ES-I3 (cell line): ENCODE results near the gene PTTG1.

ENCODE experiments used
- H3K36me3 ChIP-seq: 2 replicates; pipeline ENCODE4 v1.6.1; 2013; ENCODE audit warnings: mild to moderate bottlenecking, low read length, control low read depth, moderate library complexity; ENCODE audit not compliant: insufficient read depth
- H3K4me1 ChIP-seq: 2 replicates; pipeline ENCODE4 v1.6.1; 2013; ENCODE audit warnings: mild to moderate bottlenecking, control low read depth, low read length; ENCODE audit not compliant: insufficient read depth
- H3K9ac ChIP-seq: 2 replicates; pipeline ENCODE4 v1.6.1; 2013; ENCODE audit warnings: low read depth, mild to moderate bottlenecking, low read length, moderate library complexity
- H3K9me3 ChIP-seq: 2 replicates; pipeline ENCODE4 v1.6.1; 2013; ENCODE audit warnings: mild to moderate bottlenecking, low read length, moderate library complexity; ENCODE audit not compliant: control insufficient read depth, insufficient read depth

PTTG1 gene

DNA sequence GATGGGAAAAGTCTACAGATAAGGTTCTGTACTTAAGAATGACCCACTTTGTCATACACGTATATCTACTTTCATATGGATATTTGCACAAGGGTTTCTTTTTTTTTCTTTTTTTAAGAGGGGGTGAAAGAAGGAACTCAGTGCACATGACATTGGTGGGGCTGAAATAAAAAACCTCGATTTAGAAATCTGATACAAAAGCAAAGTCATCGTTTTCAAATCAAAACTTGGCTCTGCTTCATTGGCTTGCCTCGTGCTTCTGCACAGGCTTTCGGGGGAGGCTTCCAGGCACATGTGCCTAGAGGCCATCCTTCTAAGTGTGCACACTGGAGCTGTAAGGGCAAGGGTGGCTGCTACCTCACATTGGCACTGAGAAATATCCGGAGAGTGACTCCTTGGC is 31.1 kb downstream of the PTTG1 start:
- Histone ChIP-seq H3K9ac (no peak overlapping the region), H3K36me3 (no peaks in the 10 kb centered on the region), H3K9me3 (no peaks in the 10 kb centered on the region; the same call in 1 of the 2 replicates), H3K4me1 (no peaks in the 10 kb centered on the region)

DNA sequence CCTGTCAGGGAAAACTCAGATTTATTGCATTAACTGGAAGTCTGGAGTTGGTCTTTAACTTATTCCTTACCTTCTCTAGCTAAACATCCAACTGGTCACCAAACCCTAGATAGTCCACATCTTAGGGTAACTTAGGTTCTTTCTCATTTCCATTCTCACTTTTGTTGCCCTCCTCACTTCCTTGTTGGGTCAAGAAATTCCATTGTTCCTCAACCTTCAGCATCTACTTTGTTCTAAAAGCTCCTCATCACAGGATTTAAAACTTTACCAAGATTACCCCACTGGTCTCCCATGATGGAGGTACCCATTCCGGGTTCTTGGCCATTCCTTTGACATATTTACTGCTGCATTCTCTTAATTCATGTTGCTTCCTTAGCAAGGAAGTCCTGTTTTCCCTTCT is 32.1 kb downstream of the PTTG1 start:
- Histone ChIP-seq H3K4me1 (no peaks in the 10 kb centered on the region), H3K36me3 (no peaks in the 10 kb centered on the region), H3K9ac (no peak overlapping the region), H3K9me3 (no peaks in the 10 kb centered on the region; the same call in 1 of the 2 replicates)

DNA sequence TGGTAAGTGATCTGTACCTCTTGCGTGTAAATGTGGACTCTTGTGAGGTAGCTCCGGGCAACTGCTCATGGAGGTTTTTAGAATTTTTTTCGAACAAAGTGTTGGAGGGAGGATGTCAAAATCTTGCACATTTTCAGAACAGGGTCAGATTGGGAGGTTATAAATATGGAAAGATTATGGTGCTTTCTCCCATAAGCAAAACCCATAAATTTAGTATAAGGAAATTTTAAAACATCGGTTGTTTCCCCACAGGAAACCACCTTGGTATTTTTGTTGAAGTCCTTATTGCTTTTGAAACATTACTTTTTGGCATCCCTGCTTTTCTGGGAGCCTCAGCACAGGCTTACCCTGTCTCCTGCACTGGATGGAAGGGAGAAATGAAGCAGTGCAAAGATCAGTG is 33.9 kb downstream of the PTTG1 start:
- Histone ChIP-seq H3K9ac (no peak overlapping the region), H3K36me3 (no peaks in the 10 kb centered on the region), H3K9me3 (peaks cover 2% of the 10 kb centered on the region; the same call in 1 of the 2 replicates), H3K4me1 (no peaks in the 10 kb centered on the region)

GRCh38 chr5:160456480-160457177 is 35.0 kb downstream of the PTTG1 start:
- Histone ChIP-seq H3K9me3 (peaks cover 2% of the 10 kb centered on the region; the same call in 1 of the 2 replicates), H3K4me1 (no peaks in the 10 kb centered on the region), H3K9ac (no peak overlapping the region), H3K36me3 (no peaks in the 10 kb centered on the region)

DNA sequence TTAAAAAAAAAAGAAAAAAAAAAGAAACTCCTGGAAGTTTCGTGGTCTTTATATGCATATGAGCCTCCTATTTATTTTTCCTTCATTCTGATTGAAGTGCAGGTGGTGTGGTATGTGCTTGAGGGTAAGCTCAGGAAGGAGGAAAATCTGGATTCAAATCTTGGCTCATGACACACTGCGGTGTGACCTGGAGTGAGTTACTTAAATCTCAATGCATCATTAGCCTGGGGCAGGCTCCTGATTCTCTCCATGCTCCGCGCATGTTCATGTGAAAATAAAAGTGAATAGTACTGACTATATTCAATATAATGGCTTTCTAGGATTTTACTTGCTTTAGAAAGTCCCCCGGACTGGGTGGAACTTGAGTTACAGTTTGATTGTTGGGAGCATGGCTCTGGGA is 35.6 kb downstream of the PTTG1 start:
- peaks cover 2% of the 10 kb centered on the region; the same call in 1 of the 2 replicates for H3K9me3 ChIP-seq
- H3K36me3 ChIP-seq: no peaks in the 10 kb centered on the region
- no peak overlapping the region for H3K9ac ChIP-seq
- no peaks in the 10 kb centered on the region for H3K4me1 ChIP-seq

DNA sequence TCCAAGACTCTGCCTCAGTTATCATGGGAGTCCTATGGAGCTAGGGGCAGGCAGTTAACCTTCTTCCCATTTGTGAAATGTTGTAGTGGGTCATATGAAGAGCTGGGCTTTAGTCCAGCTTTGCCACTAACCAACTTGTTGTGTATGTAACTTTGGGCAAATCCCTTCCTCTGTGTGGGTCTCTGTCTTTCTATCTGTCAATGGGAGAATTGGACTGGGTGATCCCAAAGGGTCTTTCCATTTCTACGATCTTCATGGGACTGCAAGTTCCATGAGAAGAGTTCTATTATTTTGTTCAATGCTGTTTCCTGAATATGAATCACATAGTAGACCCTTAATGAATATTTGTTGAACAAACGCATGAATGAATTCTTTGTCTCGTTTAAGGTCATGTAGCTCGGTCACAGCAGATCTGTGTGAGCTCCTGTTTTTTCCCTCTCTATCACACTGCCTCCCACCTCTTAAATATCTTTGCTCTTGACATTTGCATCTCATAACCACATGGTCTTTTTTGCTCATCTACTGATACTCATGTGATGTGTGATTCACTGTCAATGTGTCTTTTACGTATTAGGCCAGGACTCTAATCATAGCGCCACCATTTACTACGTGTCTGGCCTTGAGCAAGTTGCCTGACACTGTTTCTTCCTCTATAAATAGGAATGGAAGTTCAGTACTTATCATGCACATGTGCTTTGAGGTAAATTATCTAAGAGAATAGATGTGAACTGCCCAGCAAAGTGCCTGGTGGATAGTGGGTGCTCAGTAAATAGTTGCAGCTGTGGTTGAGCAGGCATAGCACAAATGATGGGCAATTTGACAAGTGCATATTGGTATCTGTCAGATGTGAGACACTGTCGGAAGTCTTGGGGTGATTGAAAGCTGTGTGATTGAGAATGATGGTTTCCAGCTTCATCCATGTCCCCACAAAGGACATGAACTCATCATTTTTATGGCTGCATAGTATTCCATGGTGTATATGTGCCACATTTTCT is 37.4 kb downstream of the PTTG1 start:
- no peaks in the 10 kb centered on the region for H3K36me3 ChIP-seq
- H3K4me1 ChIP-seq: 0 out of 2 replicates have a peak, but pooled peaks cover 3% of the 10 kb centered on the region
- peaks cover 2% of the 10 kb centered on the region; the same call in 1 of the 2 replicates for H3K9me3 ChIP-seq
- H3K9ac ChIP-seq: no peak overlapping the region

DNA sequence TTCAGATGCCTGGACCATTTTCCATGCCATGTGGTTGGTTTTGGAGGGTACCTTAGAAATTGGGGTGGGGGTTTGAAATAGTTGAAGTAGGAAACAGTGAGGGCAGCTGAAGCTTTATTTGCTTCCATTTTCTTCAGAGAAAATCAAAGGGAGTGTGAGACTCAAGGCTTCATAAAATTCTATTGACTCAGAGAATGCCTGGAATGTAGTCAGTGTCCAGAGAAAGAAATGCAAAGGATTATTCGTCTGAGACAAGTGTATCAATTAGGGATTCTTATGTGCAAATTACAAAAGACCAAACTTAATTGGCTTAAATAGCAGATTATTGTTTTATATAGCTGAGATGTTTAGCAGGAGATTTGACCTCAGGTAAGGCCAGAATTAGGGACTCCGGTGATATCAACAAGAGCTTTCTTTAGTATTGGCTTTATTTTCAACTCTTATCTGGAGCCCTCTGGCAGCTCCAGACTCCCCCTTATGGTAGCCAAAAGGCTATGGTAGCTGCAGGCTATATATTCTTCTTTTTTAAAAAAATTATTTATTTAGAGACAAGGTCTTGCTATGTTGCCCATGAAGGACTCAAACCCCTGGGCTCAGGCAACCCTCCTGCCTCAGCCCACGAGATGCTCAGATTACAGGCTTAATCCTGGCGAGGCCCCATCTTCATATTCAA is 38.9 kb downstream of the PTTG1 start:
- H3K9me3 ChIP-seq: peaks cover 2% of the 10 kb centered on the region; the same call in 1 of the 2 replicates
- 0 out of 2 replicates have a peak, but pooled peaks cover 3% of the 10 kb centered on the region for H3K4me1 ChIP-seq
- H3K9ac ChIP-seq: no peak overlapping the region
- no peaks in the 10 kb centered on the region for H3K36me3 ChIP-seq

- H3K4me1 ChIP-seq: 0 out of 2 replicates have a peak, but pooled peaks cover 5% of the 10 kb centered on the region
- H3K9ac ChIP-seq: no peak overlapping the region
- H3K9me3 ChIP-seq: peaks cover 2% of the 10 kb centered on the region; the same call in 1 of the 2 replicates
- no peaks in the 10 kb centered on the region for H3K36me3 ChIP-seq
Measured at GRCh38 chr5:160461378-160461777, 39.7 kb downstream of the PTTG1 start.

- peaks cover 2% of the 10 kb centered on the region; the same call in 1 of the 2 replicates for H3K9me3 ChIP-seq
- no peak overlapping the region for H3K9ac ChIP-seq
- no peaks in the 10 kb centered on the region for H3K36me3 ChIP-seq
- peaks cover 8% of the 10 kb centered on the region; the same call in 1 of the 2 replicates for H3K4me1 ChIP-seq
Measured at GRCh38 chr5:160462167-160462566, 40.5 kb downstream of the PTTG1 start.

- Histone ChIP-seq H3K4me1 (peaks cover 16% of the 10 kb centered on the region; the same call in 1 of the 2 replicates), H3K9me3 (peaks cover 2% of the 10 kb centered on the region; the same call in 1 of the 2 replicates), H3K9ac (no peak overlapping the region), H3K36me3 (no peaks in the 10 kb centered on the region)
Measured at GRCh38 chr5:160463227-160463626, 41.6 kb downstream of the PTTG1 start.

DNA sequence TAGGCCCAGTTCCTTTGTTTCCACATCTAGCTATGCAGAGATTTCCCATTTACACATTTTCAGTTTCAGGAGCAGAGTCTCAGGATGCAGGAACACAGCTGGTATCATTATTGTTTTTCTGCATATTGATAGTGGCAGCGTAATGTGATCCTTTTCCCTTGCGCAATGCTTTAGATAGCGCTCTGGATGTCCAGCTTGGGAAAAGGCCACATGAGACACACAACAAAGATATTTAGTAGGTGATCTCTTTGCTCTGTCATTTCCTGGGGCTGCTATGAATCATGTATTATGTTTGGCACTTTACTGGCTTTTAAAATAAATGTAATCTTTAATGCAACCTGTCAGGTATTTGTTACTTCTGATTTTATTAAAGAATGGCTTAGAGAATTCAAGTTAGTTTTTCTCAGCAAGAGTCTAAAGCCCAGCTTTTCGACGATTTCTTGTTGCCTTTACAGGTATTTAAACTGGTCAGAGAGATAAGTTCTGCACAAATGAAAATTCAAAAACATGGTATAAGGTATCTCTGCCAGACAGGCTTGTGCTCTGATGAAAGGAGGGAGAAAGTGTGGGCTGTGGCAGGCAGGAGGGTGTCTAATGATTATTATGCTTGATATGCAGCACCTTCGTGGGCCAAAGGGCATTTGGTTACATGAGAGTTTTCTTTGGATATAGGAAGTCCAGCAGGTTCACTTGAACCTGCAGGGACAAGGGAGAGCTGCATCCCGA is 42.2 kb downstream of the PTTG1 start:
- H3K4me1 ChIP-seq: peaks cover 16% of the 10 kb centered on the region; the same call in 1 of the 2 replicates
- no peak overlapping the region for H3K9ac ChIP-seq
- peaks cover 2% of the 10 kb centered on the region; the same call in 1 of the 2 replicates for H3K9me3 ChIP-seq
- no peaks in the 10 kb centered on the region for H3K36me3 ChIP-seq

DNA sequence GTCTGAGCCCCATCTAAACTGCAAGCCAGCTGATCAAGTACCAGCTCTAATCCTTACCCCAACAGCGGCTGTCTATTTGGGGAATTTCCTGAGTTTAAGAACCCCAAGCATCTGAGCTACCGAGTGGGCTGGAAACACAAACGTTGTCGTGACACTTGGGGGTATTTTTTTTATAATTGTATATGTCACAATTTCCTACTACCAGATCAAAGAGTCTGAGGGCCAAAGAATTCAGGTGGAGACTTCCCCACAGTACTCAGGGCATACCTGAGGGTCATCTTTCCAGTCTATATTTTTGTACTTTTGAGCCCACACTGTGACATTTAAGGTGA is 42.8 kb downstream of the PTTG1 start:
- H3K4me1 ChIP-seq: peaks cover 16% of the 10 kb centered on the region; the same call in 1 of the 2 replicates
- H3K9ac ChIP-seq: no peak overlapping the region
- H3K36me3 ChIP-seq: no peaks in the 10 kb centered on the region
- peaks cover 2% of the 10 kb centered on the region; the same call in 1 of the 2 replicates for H3K9me3 ChIP-seq

DNA sequence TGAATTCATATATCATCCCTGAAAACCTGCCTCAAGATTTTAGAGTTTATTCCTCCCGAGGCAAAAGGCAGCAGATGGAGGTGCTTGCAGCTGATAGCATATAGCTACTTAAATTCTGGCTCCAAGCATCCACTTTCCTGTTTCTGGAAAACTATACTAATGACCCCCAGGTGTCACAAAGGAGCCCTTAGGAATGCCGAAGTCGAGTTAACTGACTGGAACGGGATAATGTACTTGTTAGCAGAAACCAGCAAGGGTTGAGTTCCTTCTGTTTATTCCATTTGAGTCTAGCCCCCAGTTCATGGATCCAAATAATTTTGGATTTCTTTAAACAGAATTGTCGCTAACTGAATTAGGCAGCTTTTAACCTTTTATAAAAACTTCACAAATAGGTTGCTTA is 44.5 kb downstream of the PTTG1 start:
- H3K4me1 ChIP-seq: peaks cover 16% of the 10 kb centered on the region; the same call in 1 of the 2 replicates
- H3K9ac ChIP-seq: no peak overlapping the region
- no peaks in the 10 kb centered on the region for H3K36me3 ChIP-seq
- H3K9me3 ChIP-seq: no peaks in the 10 kb centered on the region
